GM18870 (cell line): ENCODE measurements around the gene SNU13.
"Not testable (repeated sequence)": the region's sequence is repeated elsewhere in the genome, so short reads cannot be mapped to it uniquely, and the experiment has no call there.

Source experiments
- ATAC-seq: cut with Tn5 transposase; IDR thresholded peaks from one replicate; pipeline ENCODE4 v1.9.1; 2021; ENCODE audit warnings: moderate library complexity; ENCODE audit not compliant: unreplicated experiment

Gene SNU13

GRCh38 chr22:41647771-41648170 is 40.9 kb downstream of the SNU13 start:
- no peak for ATAC-seq

DNA sequence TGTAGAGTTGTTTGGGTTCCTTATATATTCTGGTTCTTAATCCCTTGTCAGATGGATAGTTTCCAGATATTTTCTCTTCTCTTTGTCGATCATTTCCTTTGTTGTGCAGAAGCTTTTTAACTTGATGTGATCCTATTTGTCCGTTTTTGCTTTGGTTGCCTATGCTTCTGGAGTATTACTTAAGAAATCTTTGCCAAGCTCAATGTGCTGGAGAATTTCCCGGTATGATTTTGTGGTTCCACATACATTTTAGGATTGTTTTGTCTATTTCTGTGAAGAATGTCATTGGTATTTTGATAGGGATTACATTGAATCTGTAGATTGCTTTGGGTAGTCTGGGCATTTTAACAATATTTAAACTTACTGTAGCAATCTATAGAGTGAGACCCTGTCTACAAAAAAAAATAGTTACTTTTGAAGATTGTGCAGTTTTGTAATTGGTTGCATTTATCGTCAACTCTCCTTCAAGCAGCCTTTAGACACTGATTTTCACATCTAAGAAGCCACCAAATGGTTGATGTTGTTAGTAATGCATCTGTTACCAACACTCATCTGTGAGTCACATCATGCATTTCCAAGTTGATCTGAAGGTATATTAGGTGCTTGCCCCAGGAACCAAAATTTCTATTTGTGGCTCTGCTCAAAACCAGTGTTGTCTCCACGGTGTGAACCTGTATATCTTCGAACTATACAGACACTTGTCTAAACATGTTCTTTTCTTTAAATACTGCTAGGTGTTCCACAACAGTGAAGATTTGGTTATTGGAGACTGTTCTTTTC is 46.1 kb downstream of the SNU13 start:
- no peak for ATAC-seq

GRCh38 chr22:41641854-41642253 is 46.8 kb downstream of the SNU13 start:
- no peak for ATAC-seq

GRCh38 chr22:41638748-41639147 is 49.9 kb downstream of the SNU13 start:
- no peak for ATAC-seq

GRCh38 chr22:41638124-41638523 is 50.5 kb downstream of the SNU13 start:
- no peak for ATAC-seq

- ATAC-seq: not testable (repeated sequence)
These were observed 51.0 kb downstream of the SNU13 start for GRCh38 chr22:41637623-41638022.

DNA sequence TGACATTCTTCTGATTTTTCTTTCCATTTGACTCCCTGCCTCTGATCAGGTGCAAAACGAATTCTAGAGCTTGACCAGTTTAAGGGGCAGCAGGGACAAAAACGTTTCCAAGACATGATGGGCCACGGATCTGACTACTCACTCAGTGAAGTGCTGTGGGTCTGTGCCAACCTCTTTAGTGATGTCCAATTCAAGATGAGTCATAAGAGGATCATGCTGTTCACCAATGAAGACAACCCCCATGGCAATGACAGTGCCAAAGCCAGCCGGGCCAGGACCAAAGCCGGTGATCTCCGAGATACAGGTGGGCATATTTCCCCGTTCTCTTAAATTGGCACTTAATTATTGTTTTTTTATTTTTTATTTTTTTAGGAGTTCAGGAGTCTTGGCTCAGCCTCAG is 52.2 kb downstream of the SNU13 start:
- ATAC-seq: no peak

- not testable (repeated sequence) for ATAC-seq
These were observed 54.1 kb downstream of the SNU13 start for GRCh38 chr22:41634610-41635009.

DNA sequence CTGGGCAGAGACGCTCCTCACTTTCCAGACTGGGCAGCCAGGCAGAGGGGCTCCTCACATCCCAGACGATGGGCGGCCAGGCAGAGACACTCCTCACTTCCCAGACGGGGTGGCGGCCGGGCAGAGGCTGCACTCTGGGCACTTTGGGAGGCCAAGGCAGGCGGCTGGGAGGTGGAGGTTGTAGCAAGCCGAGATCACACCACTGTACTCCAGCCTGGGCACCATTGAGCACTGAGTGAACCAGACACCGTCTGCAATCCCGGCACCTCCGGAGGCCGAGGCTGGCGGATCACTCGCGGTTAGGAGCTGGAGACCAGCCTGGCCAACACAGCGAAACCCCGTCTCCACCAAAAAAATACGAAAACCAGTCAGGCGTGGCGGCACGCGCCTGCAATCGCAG is 57.1 kb downstream of the SNU13 start:
- ATAC-seq: not testable (repeated sequence)

DNA sequence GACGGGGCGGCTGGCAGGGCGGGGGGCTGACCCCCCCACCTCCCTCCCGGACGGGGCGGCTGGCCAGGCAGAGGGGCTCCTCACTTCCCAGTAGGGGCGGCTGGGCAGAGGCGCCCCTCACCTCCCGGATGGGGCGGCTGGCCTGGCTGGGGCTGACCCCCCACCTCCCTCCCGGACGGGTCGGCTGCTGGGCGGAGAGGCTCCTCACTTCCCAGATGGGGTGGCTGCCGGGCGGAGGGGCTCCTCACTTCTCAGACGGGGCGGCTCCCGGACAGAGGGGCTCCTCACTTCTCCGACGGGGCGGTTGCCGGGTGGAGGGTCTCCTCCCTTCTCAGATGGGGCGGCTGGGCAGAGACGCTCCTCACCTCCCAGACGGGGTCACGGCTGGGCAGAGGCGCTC is 57.6 kb downstream of the SNU13 start:
- ATAC-seq: not testable (repeated sequence)

DNA sequence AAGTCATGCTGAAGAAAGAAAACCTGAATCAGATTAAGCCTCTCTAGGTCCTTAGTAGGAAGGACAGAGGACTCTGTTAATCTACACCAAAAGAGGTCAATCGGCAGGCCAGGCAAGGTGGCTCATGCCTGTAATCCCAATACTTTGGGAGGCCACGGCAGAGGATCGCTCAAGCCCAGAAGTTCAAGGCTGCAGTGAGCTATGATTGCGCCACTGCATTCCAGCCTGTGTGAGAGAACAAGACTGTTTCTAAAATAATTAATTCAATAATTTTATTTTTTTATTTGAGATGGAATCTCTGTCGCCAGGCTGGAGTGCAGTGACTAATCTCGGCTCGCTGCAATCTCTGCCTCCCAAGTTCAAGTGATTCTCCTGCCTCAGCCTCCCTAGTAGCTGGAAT is 63.1 kb downstream of the SNU13 start:
- ATAC-seq: no peak
